GM12892 (cell line): Measurements from ENCODE around the gene ZHX3.

ENCODE experiments used
- POLR2A ChIP-seq: IDR thresholded peaks from 2 replicates; pipeline ENCODE4 v1.6.1; 2011; ENCODE audit warnings: low read depth, low read length, control low read depth
- POLR2AphosphoS5 ChIP-seq: IDR thresholded peaks from 2 replicates; pipeline ENCODE4 v1.6.1; 2011; ENCODE audit warnings: low read depth, low read length, control low read depth
- TAF1 ChIP-seq: IDR thresholded peaks from 2 replicates; pipeline ENCODE4 v1.6.1; 2011; ENCODE audit warnings: low read depth, mild to moderate bottlenecking, control low read depth, low read length, borderline replicate concordance

- TF ChIP-seq POLR2A: no peak
- TF ChIP-seq POLR2AphosphoS5: no peak
- no peak for TF ChIP-seq TAF1
These were observed 116.9 kb downstream of the ZHX3 start for GRCh38 chr20:41200446-41201202.
